HEK293 (cell line): ENCODE measurements around the gene CCDC24.

ENCODE experiments used
- KLF9 ChIP-seq: fragments of 450-650 bp; formaldehyde crosslinking; IDR thresholded peaks from 2 replicates; pipeline ENCODE4 v1.5.1; 2016; ENCODE audit warnings: missing biosample characterization, missing genetic modification characterization, low read depth
- OSR2 ChIP-seq: fragments of 450-650 bp; formaldehyde crosslinking; IDR thresholded peaks from 2 replicates; pipeline ENCODE4 v1.5.1; 2016; ENCODE audit warnings: missing biosample characterization, missing genetic modification characterization
- YY2 ChIP-seq: fragments of 450-650 bp; formaldehyde crosslinking; IDR thresholded peaks from 2 replicates; pipeline ENCODE4 v1.5.1; 2016; ENCODE audit warnings: missing biosample characterization, missing genetic modification characterization
- ZBTB20 ChIP-seq: fragments of 450-650 bp; formaldehyde crosslinking; IDR thresholded peaks from 2 replicates; pipeline ENCODE4 v1.5.1; 2016; ENCODE audit warnings: missing biosample characterization, missing genetic modification characterization
- ZFHX2 ChIP-seq: fragments of 450-650 bp; formaldehyde crosslinking; conservative IDR thresholded peaks from 2 replicates; pipeline ENCODE4 v1.5.1; 2016; ENCODE audit warnings: missing biosample characterization, missing genetic modification characterization
- ZNF324 ChIP-seq: fragments of 450-650 bp; formaldehyde crosslinking; IDR thresholded peaks from 2 replicates; pipeline ENCODE4 v1.5.1; 2016; ENCODE audit warnings: missing biosample characterization, missing genetic modification characterization
- ZNF335 ChIP-seq: fragments of 450-650 bp; formaldehyde crosslinking; conservative IDR thresholded peaks from 2 replicates; pipeline ENCODE4 v1.5.1; 2016; ENCODE audit warnings: missing biosample characterization, missing genetic modification characterization
- ZNF366 ChIP-seq: fragments of 450-650 bp; formaldehyde crosslinking; conservative IDR thresholded peaks from 2 replicates; pipeline ENCODE4 v1.5.1; 2016; ENCODE audit warnings: missing biosample characterization, missing genetic modification characterization
- ZNF555 ChIP-seq: fragments of 450-650 bp; formaldehyde crosslinking; conservative IDR thresholded peaks from 2 replicates; pipeline ENCODE4 v1.5.1; 2017; ENCODE audit warnings: missing biosample characterization, mild to moderate bottlenecking, missing genetic modification characterization, inconsistent platforms
- ZNF560 ChIP-seq: fragments of 450-650 bp; formaldehyde crosslinking; IDR thresholded peaks from 2 replicates; pipeline ENCODE4 v1.5.1; 2017; ENCODE audit warnings: missing biosample characterization, missing genetic modification characterization, borderline replicate concordance
- ZNF791 ChIP-seq: fragments of 450-650 bp; formaldehyde crosslinking; IDR thresholded peaks from 2 replicates; pipeline ENCODE4 v1.5.1; 2016; ENCODE audit warnings: missing biosample characterization, missing genetic modification characterization
- ZNF843 ChIP-seq: fragments of 450-650 bp; formaldehyde crosslinking; IDR thresholded peaks from 2 replicates; pipeline ENCODE4 v1.5.1; 2016; ENCODE audit warnings: missing biosample characterization, missing genetic modification characterization
- ZSCAN23 ChIP-seq: fragments of 450-650 bp; formaldehyde crosslinking; IDR thresholded peaks from 2 replicates; pipeline ENCODE4 v1.5.1; 2016; ENCODE audit warnings: missing biosample characterization, missing genetic modification characterization
- TF ChIP-seq, protein P1 (sequence below): fragments of 450-650 bp; formaldehyde crosslinking; IDR thresholded peaks from 2 replicates; pipeline ENCODE4 v1.5.1; 2016; ENCODE audit warnings: missing biosample characterization, missing genetic modification characterization
- TF ChIP-seq, protein P2 (sequence below): fragments of 450-650 bp; formaldehyde crosslinking; IDR thresholded peaks from 2 replicates; pipeline ENCODE4 v1.5.1; 2016; ENCODE audit warnings: missing biosample characterization, missing genetic modification characterization
- TF ChIP-seq, protein P3 (sequence below): fragments of 450-650 bp; formaldehyde crosslinking; IDR thresholded peaks from 2 replicates; pipeline ENCODE4 v1.5.1; 2016; ENCODE audit warnings: missing biosample characterization, missing genetic modification characterization
- TF ChIP-seq, protein P4 (sequence below): fragments of 450-650 bp; formaldehyde crosslinking; IDR thresholded peaks from 2 replicates; pipeline ENCODE4 v1.5.1; 2016; ENCODE audit warnings: missing biosample characterization, missing genetic modification characterization
- TF ChIP-seq, protein P5 (sequence below): fragments of 450-650 bp; formaldehyde crosslinking; IDR thresholded peaks from 2 replicates; pipeline ENCODE4 v1.5.1; 2016; ENCODE audit warnings: missing biosample characterization, missing genetic modification characterization, borderline replicate concordance
- TF ChIP-seq, protein P6 (sequence below): fragments of 450-650 bp; formaldehyde crosslinking; conservative IDR thresholded peaks from 2 replicates; pipeline ENCODE4 v1.5.1; 2016; ENCODE audit warnings: low read depth, missing biosample characterization, missing genetic modification characterization
- TF ChIP-seq, protein P7 (sequence below): fragments of 450-650 bp; formaldehyde crosslinking; IDR thresholded peaks from 2 replicates; pipeline ENCODE4 v1.5.1; 2016; ENCODE audit warnings: missing biosample characterization, missing genetic modification characterization

The CCDC24 gene

DNA sequence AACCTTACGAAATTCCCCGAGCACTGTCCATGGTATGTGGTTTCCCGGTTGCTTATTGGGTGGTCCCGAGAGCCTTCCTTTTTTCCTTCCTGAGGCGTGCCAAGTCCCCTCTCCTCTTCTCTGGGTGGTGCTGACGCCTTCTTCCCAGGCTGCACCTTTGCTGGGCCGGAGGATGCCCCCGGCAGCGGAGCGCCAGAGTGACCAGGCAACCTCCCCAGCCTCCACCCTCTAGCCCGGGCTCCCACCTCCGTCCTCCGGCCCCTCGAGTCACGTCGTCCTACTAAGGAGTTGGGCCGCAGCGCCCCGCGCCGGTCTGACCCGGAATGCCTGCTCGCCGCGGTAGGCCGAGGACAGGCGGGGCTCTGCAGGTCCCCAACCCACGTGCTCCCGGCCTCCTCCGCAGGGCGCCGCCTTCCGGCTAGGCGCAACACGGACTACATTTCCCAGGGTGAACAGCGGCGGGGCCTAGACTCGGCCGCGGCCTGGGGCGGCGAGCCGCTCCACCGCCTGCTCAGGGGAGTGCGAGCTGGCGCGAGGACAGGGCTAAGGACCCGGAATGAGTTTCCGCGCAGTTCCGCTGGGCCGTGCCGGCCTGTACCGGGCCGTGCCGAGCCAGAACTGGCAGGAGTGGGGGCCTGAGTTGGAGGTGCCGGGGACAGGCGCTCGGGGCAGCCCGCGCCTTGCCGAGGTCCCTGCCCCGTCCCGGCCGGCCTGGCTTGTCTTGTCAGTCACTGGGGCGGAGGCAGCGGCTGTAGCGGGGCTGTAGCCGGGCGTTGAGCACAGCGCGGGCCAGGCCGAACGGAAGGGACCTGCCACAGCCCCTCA is 45.0 kb upstream of the CCDC24 start, which contains the start of gene IPO13 (continued):
- TF ChIP-seq, protein P1, sequence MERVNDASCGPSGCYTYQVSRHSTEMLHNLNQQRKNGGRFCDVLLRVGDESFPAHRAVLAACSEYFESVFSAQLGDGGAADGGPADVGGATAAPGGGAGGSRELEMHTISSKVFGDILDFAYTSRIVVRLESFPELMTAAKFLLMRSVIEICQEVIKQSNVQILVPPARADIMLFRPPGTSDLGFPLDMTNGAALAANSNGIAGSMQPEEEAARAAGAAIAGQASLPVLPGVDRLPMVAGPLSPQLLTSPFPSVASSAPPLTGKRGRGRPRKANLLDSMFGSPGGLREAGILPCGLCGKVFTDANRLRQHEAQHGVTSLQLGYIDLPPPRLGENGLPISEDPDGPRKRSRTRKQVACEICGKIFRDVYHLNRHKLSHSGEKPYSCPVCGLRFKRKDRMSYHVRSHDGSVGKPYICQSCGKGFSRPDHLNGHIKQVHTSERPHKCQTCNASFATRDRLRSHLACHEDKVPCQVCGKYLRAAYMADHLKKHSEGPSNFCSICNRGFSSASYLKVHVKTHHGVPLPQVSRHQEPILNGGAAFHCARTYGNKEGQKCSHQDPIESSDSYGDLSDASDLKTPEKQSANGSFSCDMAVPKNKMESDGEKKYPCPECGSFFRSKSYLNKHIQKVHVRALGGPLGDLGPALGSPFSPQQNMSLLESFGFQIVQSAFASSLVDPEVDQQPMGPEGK (tag by site-specific recombination), result peak; percentile 90
- no peak for TF ChIP-seq ZNF791 (tag by site-specific recombination)
- TF ChIP-seq, protein P2, sequence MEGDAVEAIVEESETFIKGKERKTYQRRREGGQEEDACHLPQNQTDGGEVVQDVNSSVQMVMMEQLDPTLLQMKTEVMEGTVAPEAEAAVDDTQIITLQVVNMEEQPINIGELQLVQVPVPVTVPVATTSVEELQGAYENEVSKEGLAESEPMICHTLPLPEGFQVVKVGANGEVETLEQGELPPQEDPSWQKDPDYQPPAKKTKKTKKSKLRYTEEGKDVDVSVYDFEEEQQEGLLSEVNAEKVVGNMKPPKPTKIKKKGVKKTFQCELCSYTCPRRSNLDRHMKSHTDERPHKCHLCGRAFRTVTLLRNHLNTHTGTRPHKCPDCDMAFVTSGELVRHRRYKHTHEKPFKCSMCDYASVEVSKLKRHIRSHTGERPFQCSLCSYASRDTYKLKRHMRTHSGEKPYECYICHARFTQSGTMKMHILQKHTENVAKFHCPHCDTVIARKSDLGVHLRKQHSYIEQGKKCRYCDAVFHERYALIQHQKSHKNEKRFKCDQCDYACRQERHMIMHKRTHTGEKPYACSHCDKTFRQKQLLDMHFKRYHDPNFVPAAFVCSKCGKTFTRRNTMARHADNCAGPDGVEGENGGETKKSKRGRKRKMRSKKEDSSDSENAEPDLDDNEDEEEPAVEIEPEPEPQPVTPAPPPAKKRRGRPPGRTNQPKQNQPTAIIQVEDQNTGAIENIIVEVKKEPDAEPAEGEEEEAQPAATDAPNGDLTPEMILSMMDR (tag by site-specific recombination), result peak; percentile 100
- TF ChIP-seq YY2, result peak; percentile 94
- TF ChIP-seq ZNF560 (tag by site-specific recombination), result no peak
- 0 out of 2 replicates have a peak, but pooled peaks have one; percentile 9 for TF ChIP-seq OSR2
- TF ChIP-seq, protein P3, sequence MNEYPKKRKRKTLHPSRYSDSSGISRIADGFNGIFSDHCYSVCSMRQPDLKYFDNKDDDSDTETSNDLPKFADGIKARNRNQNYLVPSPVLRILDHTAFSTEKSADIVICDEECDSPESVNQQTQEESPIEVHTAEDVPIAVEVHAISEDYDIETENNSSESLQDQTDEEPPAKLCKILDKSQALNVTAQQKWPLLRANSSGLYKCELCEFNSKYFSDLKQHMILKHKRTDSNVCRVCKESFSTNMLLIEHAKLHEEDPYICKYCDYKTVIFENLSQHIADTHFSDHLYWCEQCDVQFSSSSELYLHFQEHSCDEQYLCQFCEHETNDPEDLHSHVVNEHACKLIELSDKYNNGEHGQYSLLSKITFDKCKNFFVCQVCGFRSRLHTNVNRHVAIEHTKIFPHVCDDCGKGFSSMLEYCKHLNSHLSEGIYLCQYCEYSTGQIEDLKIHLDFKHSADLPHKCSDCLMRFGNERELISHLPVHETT (tag by site-specific recombination), result peak; percentile 87; the same call in 1 of the 2 replicates
- TF ChIP-seq ZNF324 (tag by site-specific recombination), result peak; percentile 99
- TF ChIP-seq, protein P4, sequence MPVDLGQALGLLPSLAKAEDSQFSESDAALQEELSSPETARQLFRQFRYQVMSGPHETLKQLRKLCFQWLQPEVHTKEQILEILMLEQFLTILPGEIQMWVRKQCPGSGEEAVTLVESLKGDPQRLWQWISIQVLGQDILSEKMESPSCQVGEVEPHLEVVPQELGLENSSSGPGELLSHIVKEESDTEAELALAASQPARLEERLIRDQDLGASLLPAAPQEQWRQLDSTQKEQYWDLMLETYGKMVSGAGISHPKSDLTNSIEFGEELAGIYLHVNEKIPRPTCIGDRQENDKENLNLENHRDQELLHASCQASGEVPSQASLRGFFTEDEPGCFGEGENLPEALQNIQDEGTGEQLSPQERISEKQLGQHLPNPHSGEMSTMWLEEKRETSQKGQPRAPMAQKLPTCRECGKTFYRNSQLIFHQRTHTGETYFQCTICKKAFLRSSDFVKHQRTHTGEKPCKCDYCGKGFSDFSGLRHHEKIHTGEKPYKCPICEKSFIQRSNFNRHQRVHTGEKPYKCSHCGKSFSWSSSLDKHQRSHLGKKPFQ (tag by site-specific recombination), result 0 out of 2 replicates have a peak, but pooled peaks have one; percentile 49
- TF ChIP-seq, protein P5, sequence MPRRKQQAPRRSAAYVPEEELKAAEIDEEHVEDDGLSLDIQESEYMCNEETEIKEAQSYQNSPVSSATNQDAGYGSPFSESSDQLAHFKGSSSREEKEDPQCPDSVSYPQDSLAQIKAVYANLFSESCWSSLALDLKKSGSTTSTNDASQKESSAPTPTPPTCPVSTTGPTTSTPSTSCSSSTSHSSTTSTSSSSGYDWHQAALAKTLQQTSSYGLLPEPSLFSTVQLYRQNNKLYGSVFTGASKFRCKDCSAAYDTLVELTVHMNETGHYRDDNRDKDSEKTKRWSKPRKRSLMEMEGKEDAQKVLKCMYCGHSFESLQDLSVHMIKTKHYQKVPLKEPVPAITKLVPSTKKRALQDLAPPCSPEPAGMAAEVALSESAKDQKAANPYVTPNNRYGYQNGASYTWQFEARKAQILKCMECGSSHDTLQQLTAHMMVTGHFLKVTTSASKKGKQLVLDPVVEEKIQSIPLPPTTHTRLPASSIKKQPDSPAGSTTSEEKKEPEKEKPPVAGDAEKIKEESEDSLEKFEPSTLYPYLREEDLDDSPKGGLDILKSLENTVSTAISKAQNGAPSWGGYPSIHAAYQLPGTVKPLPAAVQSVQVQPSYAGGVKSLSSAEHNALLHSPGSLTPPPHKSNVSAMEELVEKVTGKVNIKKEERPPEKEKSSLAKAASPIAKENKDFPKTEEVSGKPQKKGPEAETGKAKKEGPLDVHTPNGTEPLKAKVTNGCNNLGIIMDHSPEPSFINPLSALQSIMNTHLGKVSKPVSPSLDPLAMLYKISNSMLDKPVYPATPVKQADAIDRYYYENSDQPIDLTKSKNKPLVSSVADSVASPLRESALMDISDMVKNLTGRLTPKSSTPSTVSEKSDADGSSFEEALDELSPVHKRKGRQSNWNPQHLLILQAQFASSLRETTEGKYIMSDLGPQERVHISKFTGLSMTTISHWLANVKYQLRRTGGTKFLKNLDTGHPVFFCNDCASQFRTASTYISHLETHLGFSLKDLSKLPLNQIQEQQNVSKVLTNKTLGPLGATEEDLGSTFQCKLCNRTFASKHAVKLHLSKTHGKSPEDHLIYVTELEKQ (tag by site-specific recombination), result peak; percentile 52; the same call in 1 of the 2 replicates
- peak; percentile 94 for TF ChIP-seq ZFHX2 (tag by site-specific recombination)
- peak; percentile 73 for TF ChIP-seq ZBTB20
- TF ChIP-seq ZSCAN23, result 0 out of 2 replicates have a peak, but pooled peaks have one; percentile 16
- no peak for TF ChIP-seq ZNF555
- TF ChIP-seq, protein P6, sequence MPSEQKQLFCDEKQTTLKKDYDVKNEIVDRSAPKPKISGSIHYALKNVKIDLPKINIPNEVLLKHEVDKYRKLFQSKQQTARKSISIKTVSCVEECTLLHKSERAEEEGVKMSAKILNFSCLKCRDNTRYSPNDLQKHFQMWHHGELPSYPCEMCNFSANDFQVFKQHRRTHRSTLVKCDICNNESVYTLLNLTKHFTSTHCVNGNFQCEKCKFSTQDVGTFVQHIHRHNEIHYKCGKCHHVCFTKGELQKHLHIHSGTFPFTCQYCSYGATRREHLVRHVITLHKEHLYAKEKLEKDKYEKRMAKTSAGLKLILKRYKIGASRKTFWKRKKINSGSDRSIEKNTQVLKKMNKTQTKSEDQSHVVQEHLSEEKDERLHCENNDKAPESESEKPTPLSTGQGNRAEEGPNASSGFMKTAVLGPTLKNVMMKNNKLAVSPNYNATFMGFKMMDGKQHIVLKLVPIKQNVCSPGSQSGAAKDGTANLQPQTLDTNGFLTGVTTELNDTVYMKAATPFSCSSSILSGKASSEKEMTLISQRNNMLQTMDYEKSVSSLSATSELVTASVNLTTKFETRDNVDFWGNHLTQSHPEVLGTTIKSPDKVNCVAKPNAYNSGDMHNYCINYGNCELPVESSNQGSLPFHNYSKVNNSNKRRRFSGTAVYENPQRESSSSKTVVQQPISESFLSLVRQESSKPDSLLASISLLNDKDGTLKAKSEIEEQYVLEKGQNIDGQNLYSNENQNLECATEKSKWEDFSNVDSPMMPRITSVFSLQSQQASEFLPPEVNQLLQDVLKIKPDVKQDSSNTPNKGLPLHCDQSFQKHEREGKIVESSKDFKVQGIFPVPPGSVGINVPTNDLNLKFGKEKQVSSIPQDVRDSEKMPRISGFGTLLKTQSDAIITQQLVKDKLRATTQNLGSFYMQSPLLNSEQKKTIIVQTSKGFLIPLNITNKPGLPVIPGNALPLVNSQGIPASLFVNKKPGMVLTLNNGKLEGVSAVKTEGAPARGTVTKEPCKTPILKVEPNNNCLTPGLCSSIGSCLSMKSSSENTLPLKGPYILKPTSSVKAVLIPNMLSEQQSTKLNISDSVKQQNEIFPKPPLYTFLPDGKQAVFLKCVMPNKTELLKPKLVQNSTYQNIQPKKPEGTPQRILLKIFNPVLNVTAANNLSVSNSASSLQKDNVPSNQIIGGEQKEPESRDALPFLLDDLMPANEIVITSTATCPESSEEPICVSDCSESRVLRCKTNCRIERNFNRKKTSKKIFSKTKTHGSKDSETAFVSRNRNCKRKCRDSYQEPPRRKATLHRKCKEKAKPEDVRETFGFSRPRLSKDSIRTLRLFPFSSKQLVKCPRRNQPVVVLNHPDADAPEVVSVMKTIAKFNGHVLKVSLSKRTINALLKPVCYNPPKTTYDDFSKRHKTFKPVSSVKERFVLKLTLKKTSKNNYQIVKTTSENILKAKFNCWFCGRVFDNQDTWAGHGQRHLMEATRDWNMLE (tag by site-specific recombination), result 0 out of 2 replicates have a peak, but pooled peaks have one; percentile 43
- peak; percentile 59; the same call in 1 of the 2 replicates for TF ChIP-seq ZNF843
- peak; percentile 100 for TF ChIP-seq ZNF335 (tag by site-specific recombination)
- TF ChIP-seq, protein P7, sequence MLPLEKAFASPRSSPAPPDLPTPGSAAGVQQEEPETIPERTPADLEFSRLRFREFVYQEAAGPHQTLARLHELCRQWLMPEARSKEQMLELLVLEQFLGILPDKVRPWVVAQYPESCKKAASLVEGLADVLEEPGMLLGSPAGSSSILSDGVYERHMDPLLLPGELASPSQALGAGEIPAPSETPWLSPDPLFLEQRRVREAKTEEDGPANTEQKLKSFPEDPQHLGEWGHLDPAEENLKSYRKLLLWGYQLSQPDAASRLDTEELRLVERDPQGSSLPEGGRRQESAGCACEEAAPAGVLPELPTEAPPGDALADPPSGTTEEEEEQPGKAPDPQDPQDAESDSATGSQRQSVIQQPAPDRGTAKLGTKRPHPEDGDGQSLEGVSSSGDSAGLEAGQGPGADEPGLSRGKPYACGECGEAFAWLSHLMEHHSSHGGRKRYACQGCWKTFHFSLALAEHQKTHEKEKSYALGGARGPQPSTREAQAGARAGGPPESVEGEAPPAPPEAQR (tag by site-specific recombination), result peak; percentile 79
- TF ChIP-seq ZNF366 (tag by site-specific recombination), result peak; percentile 85
- TF ChIP-seq KLF9 (tag by site-specific recombination), result peak; percentile 63
